ENCODE results near the gene TANK.
"Not testable (repeated sequence)": the region's sequence is repeated elsewhere in the genome, so short reads cannot be mapped to it uniquely, and the experiment has no call there.

TANK gene

DNA sequence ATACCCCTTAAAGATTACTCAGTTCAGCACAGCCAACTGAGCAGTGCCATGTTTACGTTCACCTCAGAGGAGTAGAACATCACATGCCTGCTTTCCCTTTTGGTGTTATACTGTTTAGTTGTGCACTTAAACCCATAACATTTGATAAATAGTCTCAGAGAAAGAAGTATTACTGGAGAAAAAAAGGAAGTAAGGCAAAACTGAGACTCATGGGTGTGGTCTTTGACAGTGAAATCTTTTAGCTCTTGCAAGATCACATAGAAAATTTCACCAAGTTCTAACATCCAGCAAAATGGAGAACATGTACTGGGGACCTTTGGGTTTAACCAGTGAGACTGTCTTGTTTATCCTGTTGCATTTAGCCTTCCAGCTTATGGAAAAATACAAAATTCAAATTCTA is 5.6 kb downstream of the TANK start:
- no peak for DNase-seq (ENCODE audit: low read depth in 2 of 2, low spot score in 1 of 2)

GRCh38 chr2:161166538-161167409 is 6.5 kb downstream of the TANK start:
- no peak for DNase-seq (ENCODE audit: low read depth in 2 of 2, low spot score in 1 of 2)

DNA sequence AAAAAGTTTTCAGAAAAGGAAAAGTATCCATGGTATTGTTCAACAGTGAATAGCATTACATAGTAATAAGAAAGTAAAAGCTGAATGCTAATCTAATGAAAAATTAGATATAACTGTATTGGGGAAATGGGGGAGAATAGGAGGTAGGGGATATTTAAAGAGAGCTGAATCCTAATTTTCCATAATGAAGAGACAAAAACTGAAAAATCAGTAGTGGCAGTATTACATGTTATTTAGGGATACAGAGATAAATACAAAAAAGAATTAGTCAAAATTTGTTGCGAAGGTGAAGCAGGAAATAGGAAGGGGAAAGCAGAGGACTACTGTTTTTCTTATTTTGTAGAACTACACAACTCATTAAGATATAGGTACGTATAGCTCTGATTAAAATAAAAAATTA is 9.1 kb downstream of the TANK start:
- no peak for DNase-seq (ENCODE audit: low read depth in 2 of 2, low spot score in 1 of 2)

GRCh38 chr2:161170377-161170776 is 10.1 kb downstream of the TANK start:
- DNase-seq (ENCODE audit: low read depth in 2 of 2, low spot score in 1 of 2) = no peak

DNA sequence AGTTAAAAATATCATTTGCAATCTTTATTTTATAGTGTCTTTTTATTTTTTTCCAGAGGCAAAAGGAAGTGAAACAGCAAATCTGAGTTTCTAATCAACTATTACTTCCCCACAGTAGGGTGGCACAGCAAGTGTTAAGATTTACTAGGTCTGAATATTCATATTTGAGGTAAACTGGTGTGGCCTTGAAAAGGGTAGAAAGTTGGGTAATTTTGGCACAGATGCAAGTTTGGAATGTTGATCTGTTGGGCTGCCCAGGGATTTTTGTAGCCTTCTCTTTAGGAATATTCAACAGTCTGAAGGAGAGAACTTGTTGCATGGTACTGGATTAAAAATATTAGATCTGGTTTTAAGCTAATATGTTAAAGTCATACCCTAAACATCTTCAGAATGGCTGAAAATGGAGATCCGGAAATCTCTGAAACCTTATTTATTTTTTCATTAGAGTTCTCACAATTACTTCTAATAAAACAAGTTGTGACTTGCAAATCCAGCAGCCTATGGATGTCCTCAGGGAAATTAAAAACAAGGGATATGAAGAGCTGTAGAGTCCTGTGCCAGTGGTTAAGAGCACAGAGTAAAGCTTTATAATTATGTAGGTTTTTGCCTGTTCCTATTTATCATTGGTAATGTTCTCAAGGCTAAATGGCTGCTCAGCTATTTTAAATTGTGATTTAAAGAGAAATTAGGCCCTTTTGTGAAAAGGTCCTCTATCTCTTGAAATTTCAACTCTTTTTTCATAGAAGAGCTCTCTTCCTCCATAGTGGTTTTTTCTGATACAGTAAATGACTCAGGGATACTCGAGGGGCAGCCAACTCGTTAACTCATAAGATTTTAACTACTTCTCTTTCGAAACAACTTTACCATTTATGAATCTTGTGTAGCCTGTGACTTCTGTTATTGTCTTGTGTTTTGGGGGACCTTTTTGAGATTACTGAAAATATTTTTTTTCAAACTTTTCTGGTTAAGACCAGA is 11.0 kb downstream of the TANK start:
- DNase-seq (ENCODE audit: low read depth in 2 of 2, low spot score in 1 of 2) = no peak

GRCh38 chr2:161172901-161173540 is 12.8 kb downstream of the TANK start:
- no peak for DNase-seq (ENCODE audit: low read depth in 2 of 2, low spot score in 1 of 2)

GRCh38 chr2:161173541-161174194 is 13.4 kb downstream of the TANK start:
- no peak for DNase-seq (ENCODE audit: low read depth in 2 of 2, low spot score in 1 of 2)

GRCh38 chr2:161177969-161178368 is 17.7 kb downstream of the TANK start:
- no peak for DNase-seq (ENCODE audit: low read depth in 2 of 2, low spot score in 1 of 2)

DNA sequence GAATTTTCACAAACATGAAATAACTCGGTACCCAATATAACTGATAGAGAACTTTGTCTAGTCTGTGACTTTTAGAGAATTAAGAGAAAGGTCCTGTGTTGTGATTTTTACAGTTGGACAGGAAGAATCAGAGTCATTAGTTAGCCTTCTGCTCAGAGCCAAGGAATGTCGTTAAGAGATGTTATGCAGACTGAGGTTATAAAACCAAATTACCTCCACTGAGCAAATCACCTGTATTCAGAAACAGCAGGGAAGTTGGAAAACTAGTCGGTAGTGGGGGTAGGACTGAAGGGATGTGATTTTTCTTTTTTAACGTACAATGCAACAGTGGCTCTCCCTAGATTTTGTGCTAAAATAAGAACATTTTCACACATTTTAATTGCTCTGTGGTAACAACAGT is 18.5 kb downstream of the TANK start:
- no peak for DNase-seq (ENCODE audit: low read depth in 2 of 2, low spot score in 1 of 2)

GRCh38 chr2:161190050-161190449 is 29.8 kb downstream of the TANK start:
- no peak for DNase-seq (ENCODE audit: low read depth in 2 of 2, low spot score in 1 of 2)

DNA sequence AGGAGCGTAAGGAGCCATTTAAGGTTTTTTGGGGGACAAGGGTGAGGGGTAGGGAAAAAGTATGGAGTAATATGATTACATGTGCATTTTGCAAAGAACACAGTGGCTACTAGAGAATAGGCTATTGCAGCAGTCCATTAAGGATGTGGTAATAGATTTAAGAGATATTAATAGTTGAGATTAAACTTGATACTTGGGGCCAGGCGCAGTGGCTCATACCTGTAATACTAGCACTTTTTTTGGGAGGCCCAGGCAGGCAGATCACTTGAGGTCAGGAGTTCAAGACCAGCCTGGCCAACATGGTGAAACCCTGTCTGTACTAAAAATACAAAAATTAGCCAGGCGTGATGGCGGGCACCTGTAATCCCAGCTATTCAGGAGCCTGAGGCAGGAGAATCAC is 35.4 kb downstream of the TANK start:
- not testable (repeated sequence) for DNase-seq (ENCODE audit: low read depth in 2 of 2, low spot score in 1 of 2)

DNA sequence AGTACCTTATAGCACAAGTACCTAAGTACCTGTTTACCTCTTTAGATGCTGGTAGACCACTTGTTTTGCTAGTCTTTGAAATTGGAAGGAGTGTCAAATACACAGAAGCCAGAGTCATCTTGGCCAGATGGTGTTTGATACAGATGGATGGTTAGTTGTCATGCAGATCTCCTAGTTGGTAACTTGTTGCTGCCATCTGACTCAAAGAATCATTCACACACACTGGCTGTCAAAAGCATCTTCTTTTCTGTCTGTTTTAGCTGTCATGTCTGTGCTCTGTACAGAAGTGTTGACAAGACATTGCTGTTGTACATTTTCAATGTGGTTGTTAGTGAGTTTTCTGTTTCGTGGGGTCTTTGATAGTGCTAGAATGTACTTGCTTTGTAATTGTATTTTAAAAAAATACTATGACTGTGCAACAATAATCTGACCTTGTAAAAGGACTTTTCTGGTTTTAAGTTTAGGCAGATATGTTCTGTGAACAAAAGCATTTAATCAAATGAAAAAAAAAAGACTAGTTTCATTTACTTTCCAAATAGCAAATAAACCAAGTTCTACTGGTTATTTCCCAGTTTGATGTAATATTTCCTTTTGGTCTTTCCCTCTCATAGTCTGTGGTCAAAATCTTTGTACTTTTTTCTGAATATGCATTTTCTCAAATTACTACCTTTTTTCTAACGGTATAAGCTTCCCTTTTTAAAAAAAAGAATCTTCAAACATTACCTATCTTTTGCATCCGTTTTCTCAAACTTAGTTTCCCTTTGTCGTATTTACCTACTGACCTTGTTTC is 39.9 kb downstream of the TANK start:
- no peak for DNase-seq (ENCODE audit: low read depth in 2 of 2, low spot score in 1 of 2)

GRCh38 chr2:161204846-161205245 is 44.6 kb downstream of the TANK start:
- no peak for DNase-seq (ENCODE audit: low read depth in 2 of 2, low spot score in 1 of 2)

DNA sequence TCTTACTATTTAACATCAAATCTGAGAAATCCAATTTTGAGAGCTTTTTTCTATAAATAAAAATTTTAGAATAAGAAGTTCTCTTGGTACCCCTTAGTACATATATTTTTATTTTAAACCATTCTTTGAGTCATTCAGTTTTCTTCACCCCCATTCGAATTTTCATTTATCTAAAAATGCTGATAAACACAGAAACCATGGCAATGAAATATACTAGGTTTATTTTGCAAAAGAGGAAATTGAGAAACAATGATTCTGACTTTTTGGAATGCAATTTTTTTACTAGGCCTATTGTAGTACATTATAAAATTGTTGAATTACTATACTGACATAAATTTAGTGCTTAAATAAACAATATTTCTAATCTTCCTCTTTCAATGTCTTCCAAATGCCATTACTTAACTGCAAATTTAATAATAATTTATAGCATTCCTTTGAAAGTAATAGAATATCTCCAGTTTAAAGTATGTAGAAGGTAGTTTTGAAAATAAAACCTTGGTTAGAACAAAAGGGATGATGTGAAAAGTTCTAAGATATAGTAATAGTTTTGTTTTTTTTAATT is 46.3 kb downstream of the TANK start:
- no peak for DNase-seq (ENCODE audit: low read depth in 2 of 2, low spot score in 1 of 2)

GRCh38 chr2:161207941-161208340 is 47.7 kb downstream of the TANK start:
- no peak for DNase-seq (ENCODE audit: low read depth in 2 of 2, low spot score in 1 of 2)

DNA sequence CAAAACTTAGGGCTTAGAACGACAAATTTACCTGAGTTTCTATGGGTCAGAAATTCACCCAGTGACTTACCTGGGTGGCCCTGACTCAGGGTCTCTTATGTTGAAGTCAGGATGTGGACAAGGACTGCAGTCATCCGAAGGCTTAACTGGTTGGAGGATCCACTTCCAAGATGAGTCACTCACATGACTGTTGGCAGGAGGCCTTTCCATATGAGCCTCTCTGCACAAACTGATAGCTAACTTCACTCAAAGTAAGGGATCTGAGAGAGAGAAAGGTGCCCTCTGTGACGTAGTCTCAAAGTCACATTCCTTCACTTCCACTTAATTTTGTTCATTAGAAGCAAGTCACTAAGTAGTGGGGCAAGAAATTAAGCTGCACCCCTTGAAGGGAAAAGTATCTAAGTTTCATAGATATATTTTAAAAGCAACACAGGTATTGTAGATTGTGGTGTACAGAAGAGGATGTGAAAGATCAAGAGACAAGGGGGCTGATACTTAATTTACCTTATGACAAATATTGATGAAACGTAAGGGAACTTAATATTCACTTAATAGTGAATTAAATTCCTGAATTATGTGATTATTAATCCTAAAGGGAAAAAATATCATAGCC is 48.4 kb downstream of the TANK start:
- DNase-seq (ENCODE audit: low read depth in 2 of 2, low spot score in 1 of 2) = no peak

DNA sequence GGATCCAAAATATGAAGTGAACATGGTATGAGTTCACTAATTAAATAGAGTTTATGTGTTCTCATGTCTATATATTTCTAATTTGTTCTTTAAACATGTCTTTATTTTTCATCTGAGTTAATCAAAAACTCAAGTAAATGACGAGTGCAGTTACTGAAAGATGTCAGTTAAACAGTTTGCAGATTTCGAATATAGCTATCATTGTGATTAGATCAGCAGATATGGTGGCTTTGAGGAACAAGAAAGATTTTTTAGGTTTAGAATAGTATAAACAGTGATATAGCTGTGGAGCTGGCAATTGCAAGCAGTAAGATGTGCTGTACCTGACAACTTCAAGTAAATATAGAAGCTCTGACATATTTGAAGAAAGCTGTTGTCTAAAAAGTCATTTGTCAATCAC is 49.7 kb downstream of the TANK start:
- DNase-seq (ENCODE audit: low read depth in 2 of 2, low spot score in 1 of 2) = no peak

- no peak for DNase-seq (ENCODE audit: low read depth in 2 of 2, low spot score in 1 of 2)
Observed at GRCh38 chr2:161217597-161218185, 57.5 kb downstream of the TANK start.

GRCh38 chr2:161219211-161219610 is 59.0 kb downstream of the TANK start:
- DNase-seq (ENCODE audit: low read depth in 2 of 2, low spot score in 1 of 2) = no peak

All from stimulated activated CD8-positive, alpha-beta memory T cell treated with anti-CD3 and anti-CD28 coated beads, Interleukin-4, amount 100 ng/mL, for 1 hour (primary cell).